Mesendoderm (in vitro differentiated cells): ENCODE results near the gene PIK3C2A.
"Not testable (repeated sequence)": the region's sequence is repeated elsewhere in the genome, so short reads cannot be mapped to it uniquely, and the experiment has no call there.

Experiments
- DNase-seq: peaks from one replicate; pipeline ENCODE4 v3.0.0; 2013
- H2AK5ac ChIP-seq: 2 replicates; pipeline ENCODE4 v1.6.1; 2013; ENCODE audit warnings: low read length, inconsistent platforms
- H2BK120ac ChIP-seq: 2 replicates; pipeline ENCODE4 v1.6.1; 2013; ENCODE audit warnings: low read depth, mild to moderate bottlenecking, low read length, moderate library complexity, mixed read lengths
- H2BK15ac ChIP-seq: replicated peaks from 2 replicates; pipeline ENCODE4 v1.6.1; 2013; ENCODE audit warnings: low read depth, mild to moderate bottlenecking, moderate library complexity
- H2BK5ac ChIP-seq: 2 replicates; pipeline ENCODE4 v1.6.1; 2013; ENCODE audit warnings: low read length, inconsistent platforms
- H3K18ac ChIP-seq: 2 replicates; pipeline ENCODE4 v1.6.1; 2013; ENCODE audit warnings: mild to moderate bottlenecking, low read length, mixed read lengths
- H3K23ac ChIP-seq: one replicate; pipeline ENCODE4 v1.6.1; 2013; ENCODE audit warnings: low read length
- H3K27ac ChIP-seq: 2 replicates; pipeline ENCODE4 v1.5.1; 2013; ENCODE audit warnings: low read depth, mild to moderate bottlenecking, inconsistent platforms, low read length, moderate library complexity
- H3K27me3 ChIP-seq: 2 replicates; pipeline ENCODE4 v1.6.1; 2013; ENCODE audit warnings: low read length, control low read depth, mild to moderate bottlenecking, inconsistent platforms; ENCODE audit not compliant: insufficient read depth, poor library complexity
- H3K36me3 ChIP-seq: 2 replicates; pipeline ENCODE4 v1.6.1; 2013; ENCODE audit warnings: low read length, inconsistent platforms; ENCODE audit not compliant: control insufficient read depth, insufficient read depth
- H3K4ac ChIP-seq: one replicate; pipeline ENCODE4 v1.6.1; 2013; ENCODE audit warnings: low read depth, mild to moderate bottlenecking, low read length, moderate library complexity
- H3K4me1 ChIP-seq: 2 replicates; pipeline ENCODE4 v1.6.1; 2013; ENCODE audit warnings: low read depth, low read length, inconsistent platforms; ENCODE audit not compliant: control insufficient read depth
- H3K4me2 ChIP-seq: 2 replicates; pipeline ENCODE4 v1.6.1; 2013; ENCODE audit warnings: low read length
- H3K4me3 ChIP-seq: 2 replicates; pipeline ENCODE4 v1.5.1; 2013; ENCODE audit warnings: mild to moderate bottlenecking, low read length
- H3K56ac ChIP-seq: one replicate; pipeline ENCODE4 v1.6.1; 2013; ENCODE audit warnings: low read length
- H3K79me1 ChIP-seq: 2 replicates; pipeline ENCODE4 v1.6.1; 2013; ENCODE audit warnings: low read length, inconsistent platforms
- H3K79me2 ChIP-seq: 2 replicates; pipeline ENCODE4 v1.6.1; 2013; ENCODE audit warnings: mild to moderate bottlenecking, low read length; ENCODE audit not compliant: control insufficient read depth, insufficient read depth
- H3K9ac ChIP-seq: 2 replicates; pipeline ENCODE4 v1.6.1; 2013; ENCODE audit warnings: low read length, inconsistent platforms
- H4K5ac ChIP-seq: one replicate; pipeline ENCODE4 v1.6.1; 2013; ENCODE audit warnings: low read length
- H4K8ac ChIP-seq: one replicate; pipeline ENCODE4 v1.6.1; 2013; ENCODE audit warnings: low read depth, mild to moderate bottlenecking, control low read depth, low read length, moderate library complexity
- WGBS: extraction: QIAGEN DNeasy Blood & Tissue Kit; methylation state at CpG from one replicate; pipeline ENCODE4 v1.1.7; 2013; ENCODE audit warnings: low lambda C conversion rate, missing lambda C conversion rate; ENCODE audit not compliant: insufficient coverage; ENCODE audit errors: extremely low coverage; 5-methylcytosine and 5-hydroxymethylcytosine counted together

PIK3C2A gene

DNA sequence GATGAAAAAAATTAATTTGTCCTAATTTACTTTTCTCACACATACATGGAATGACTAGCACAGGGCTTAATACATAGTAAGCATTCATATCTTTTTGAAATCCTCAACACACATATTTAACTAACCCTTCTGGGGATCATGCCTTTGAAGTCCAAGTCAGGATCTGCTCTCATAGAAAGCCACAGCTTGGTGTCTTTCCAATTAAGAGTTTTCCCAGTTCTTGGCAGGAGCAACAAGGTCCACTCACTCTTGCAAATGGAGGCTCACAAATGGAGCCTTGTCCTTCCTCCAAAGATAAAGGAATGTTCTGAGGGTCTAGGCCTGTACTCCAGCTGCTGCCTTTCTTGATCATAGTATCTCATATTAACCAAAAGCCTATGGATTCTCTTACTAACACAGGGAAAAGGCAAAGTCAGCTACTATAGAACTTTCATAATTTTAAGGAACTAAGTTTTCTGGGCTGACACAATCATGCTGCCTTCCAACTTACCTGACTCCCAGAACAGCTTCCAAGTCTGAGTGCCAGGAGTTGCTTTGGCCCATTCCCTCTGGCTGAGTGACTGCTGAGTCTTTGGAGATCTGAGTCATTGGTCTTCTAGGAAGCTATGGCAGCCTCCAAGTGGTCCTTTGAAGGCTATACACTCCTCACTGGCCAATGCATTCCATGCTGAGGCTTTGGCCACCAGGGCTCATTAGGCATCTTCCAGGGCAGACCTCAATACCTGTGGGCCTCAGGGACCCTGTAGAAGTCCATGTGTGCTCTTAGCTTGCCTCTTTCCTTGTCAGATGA lies 43.0 kb upstream of the PIK3C2A start:
- Histone ChIP-seq H2BK120ac (no peak overlapping the region), H3K79me1 (no peaks in the 10 kb centered on the region), H3K4me3 (no peak overlapping the region), H2AK5ac (no peak overlapping the region), H3K4me2 (no peak overlapping the region), H3K36me3 (no peaks in the 10 kb centered on the region), H3K18ac (no peak overlapping the region), H2BK5ac (no peak overlapping the region), H3K27ac (no peak overlapping the region), H3K56ac (no peak overlapping the region), H3K27me3 (no peaks in the 10 kb centered on the region), H4K8ac (no peak overlapping the region), H3K9ac (no peak overlapping the region), H3K79me2 (no peaks in the 10 kb centered on the region), H3K4me1 (no peaks in the 10 kb centered on the region), H2BK15ac (no peak overlapping the region), H3K23ac (no peak overlapping the region), H3K4ac (no peak overlapping the region), H4K5ac (no peak overlapping the region)
- peak; percentile 7 for DNase-seq

DNA sequence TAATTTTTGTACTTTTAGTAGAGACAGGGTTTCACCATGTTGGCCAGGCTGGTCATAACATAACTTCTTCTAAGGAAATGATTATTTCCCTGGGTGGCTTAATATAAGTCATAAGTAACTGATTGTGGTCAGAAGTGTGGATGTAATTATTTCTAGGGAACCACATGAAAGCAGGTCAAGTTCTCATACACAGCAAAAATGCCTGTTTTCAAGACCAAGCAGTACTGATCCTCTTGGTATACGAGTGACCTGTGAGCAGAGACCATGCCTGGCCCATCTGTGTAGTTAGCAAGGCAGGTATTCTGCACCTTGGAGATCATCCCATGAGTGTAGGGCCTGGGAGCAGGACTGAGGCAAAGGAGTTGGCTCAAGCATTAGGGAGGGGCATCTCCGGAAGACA lies 36.3 kb upstream of the PIK3C2A start:
- Histone ChIP-seq H3K23ac (no peak overlapping the region), H3K36me3 (no peaks in the 10 kb centered on the region), H3K4me3 (no peak overlapping the region), H2BK15ac (no peak overlapping the region), H3K56ac (no peak overlapping the region), H4K8ac (no peak overlapping the region), H2BK5ac (no peak overlapping the region), H2AK5ac (no peak overlapping the region), H3K4me1 (no peaks in the 10 kb centered on the region), H3K9ac (no peak overlapping the region), H3K79me2 (no peaks in the 10 kb centered on the region), H3K4ac (no peak overlapping the region), H3K79me1 (no peaks in the 10 kb centered on the region), H2BK120ac (no peak overlapping the region), H3K27me3 (no peaks in the 10 kb centered on the region), H4K5ac (no peak overlapping the region), H3K27ac (no peak overlapping the region), H3K18ac (no peak overlapping the region), H3K4me2 (no peak overlapping the region)
- DNase-seq: no peak
- WGBS: no CpG with 5 or more reads among the region's 2 CpGs

DNA sequence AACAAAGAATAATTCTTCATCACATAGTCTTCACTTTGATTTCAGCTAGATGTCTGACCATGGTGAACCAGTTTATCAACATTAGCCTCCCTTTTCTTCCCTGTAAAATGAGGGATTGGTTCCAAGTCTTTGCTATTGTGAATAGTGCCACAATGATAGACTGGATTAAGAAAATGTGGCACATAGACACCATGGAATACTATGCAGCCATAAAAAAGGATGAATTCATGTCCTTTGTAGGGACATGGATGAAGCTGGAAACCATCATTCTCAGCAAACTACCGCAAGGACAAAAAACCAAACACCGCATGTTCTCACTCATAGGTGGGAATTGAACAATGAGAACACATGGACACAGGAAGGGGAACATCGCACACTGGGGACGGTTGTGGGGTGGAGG lies 35.2 kb upstream of the PIK3C2A start:
- not testable (repeated sequence) for H3K4me3 ChIP-seq, H4K5ac ChIP-seq, H3K79me1 ChIP-seq, H2BK15ac ChIP-seq, H3K79me2 ChIP-seq, H3K4me2 ChIP-seq, H3K23ac ChIP-seq, H3K56ac ChIP-seq, H3K9ac ChIP-seq, DNase-seq, H3K4me1 ChIP-seq, H3K27me3 ChIP-seq, H3K27ac ChIP-seq, H3K18ac ChIP-seq, H2BK120ac ChIP-seq, H2BK5ac ChIP-seq, H4K8ac ChIP-seq, H2AK5ac ChIP-seq, H3K4ac ChIP-seq, H3K36me3 ChIP-seq
- no CpG with 5 or more reads among the region's 4 CpGs for WGBS

DNA sequence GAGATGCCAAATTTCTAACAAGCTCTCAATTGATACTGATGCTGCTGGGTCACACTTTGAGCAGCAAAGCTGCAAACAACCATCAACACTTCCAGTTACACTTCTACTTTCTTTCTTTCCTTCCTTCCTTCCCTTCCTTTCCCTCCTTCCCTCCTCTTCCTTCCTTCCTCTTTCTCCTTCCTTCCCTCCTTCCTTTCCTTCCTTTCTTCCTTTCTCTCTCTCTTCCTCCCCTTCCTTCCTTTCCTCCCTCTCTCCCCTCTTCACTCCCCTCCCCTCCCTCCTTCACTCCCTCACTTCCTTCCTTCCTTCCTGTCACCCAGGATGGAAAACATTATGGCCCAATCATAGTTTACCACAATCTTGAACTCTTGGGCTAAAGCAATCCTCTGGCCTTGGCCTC lies 33.0 kb upstream of the PIK3C2A start:
- Histone ChIP-seq H3K27me3 (no peaks in the 10 kb centered on the region), H3K79me2 (no peaks in the 10 kb centered on the region), H3K4me1 (no peaks in the 10 kb centered on the region), H3K56ac (no peak overlapping the region), H4K5ac (no peak overlapping the region), H2BK15ac (no peak overlapping the region), H3K4me2 (no peak overlapping the region), H4K8ac (no peak overlapping the region), H3K18ac (no peak overlapping the region), H3K23ac (no peak overlapping the region), H3K36me3 (no peaks in the 10 kb centered on the region), H3K27ac (no peak overlapping the region), H3K9ac (no peak overlapping the region), H3K4me3 (no peak overlapping the region), H2BK120ac (no peak overlapping the region), H3K4ac (no peak overlapping the region), H2BK5ac (no peak overlapping the region), H3K79me1 (no peaks in the 10 kb centered on the region), H2AK5ac (no peak overlapping the region)
- DNase-seq: no peak

DNA sequence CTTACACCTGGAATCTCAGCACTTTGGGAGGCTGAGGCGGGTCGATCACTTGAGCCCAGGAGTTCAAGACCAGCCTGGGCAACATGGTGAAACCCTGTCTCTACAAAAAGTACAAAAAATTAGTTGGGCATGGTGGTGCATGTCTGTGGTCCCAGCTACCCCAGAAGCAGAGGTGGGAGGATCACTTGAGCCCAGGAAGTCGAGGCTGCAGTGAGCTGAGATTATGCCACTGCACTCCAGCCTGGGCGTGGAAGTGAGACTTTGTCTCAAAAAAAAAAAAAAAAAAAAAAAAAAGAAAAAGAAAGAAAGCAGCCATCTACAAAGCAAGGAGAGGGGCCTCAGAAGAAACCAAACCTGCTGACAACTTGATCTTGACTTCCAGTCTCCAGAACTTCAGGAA lies 32.1 kb upstream of the PIK3C2A start:
- H2BK120ac ChIP-seq, H3K23ac ChIP-seq, H3K4me3 ChIP-seq, H3K18ac ChIP-seq, H3K4me1 ChIP-seq, H3K79me1 ChIP-seq, H3K56ac ChIP-seq, H3K36me3 ChIP-seq, H2BK5ac ChIP-seq, H4K5ac ChIP-seq, H3K27ac ChIP-seq, H3K4ac ChIP-seq, H4K8ac ChIP-seq, H3K9ac ChIP-seq, H3K4me2 ChIP-seq, H3K27me3 ChIP-seq, H2BK15ac ChIP-seq, H3K79me2 ChIP-seq, DNase-seq, H2AK5ac ChIP-seq: not testable (repeated sequence)
- no CpG with 5 or more reads among the region's 4 CpGs for WGBS

DNA sequence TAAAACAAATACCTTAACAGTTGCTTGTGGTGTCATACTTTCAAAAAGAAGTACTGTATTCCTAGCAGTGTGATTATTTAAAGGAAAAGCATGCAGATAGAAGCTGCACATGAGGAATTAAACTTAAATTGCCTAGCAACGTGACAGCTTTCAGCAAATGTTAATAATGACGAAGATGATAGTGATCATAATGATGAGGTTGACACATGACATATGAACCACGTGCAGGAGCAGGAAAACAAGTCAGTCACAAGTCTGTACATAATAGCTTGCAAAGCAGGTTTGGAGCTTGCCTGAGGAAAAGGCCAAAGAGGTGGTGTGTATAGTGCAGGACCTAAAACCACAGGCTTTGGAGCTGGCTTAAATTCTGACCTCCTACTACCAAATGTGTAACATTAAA lies 30.6 kb upstream of the PIK3C2A start:
- Histone ChIP-seq H3K23ac (no peak overlapping the region), H3K27me3 (no peaks in the 10 kb centered on the region), H2BK5ac (no peak overlapping the region), H3K4ac (no peak overlapping the region), H3K4me1 (no peaks in the 10 kb centered on the region), H3K79me2 (no peaks in the 10 kb centered on the region), H3K27ac (no peak overlapping the region), H2BK15ac (no peak overlapping the region), H2BK120ac (no peak overlapping the region), H3K4me3 (no peak overlapping the region), H3K79me1 (no peaks in the 10 kb centered on the region), H3K9ac (no peak overlapping the region), H2AK5ac (no peak overlapping the region), H3K18ac (no peak overlapping the region), H3K36me3 (no peaks in the 10 kb centered on the region), H3K56ac (no peak overlapping the region), H4K8ac (no peak overlapping the region), H3K4me2 (no peak overlapping the region), H4K5ac (no peak overlapping the region)
- DNase-seq: no peak
- no CpG with 5 or more reads among the region's 3 CpGs for WGBS
